Endometrium (tissue), 2 donors: Measurements from ENCODE around the gene ZFPL1.
"Not testable (repeated sequence)": the region's sequence is repeated elsewhere in the genome, so short reads cannot be mapped to it uniquely, and the experiment has no call there.

Experiments
- FAIRE-seq: peaks from 2 replicates; lab custom pipeline; 2012; peaks lifted over from hg19 to GRCh38; lab: Jason Lieb, UNC
- donor health status: control.
- donor health status: control.

ZFPL1 gene

DNA sequence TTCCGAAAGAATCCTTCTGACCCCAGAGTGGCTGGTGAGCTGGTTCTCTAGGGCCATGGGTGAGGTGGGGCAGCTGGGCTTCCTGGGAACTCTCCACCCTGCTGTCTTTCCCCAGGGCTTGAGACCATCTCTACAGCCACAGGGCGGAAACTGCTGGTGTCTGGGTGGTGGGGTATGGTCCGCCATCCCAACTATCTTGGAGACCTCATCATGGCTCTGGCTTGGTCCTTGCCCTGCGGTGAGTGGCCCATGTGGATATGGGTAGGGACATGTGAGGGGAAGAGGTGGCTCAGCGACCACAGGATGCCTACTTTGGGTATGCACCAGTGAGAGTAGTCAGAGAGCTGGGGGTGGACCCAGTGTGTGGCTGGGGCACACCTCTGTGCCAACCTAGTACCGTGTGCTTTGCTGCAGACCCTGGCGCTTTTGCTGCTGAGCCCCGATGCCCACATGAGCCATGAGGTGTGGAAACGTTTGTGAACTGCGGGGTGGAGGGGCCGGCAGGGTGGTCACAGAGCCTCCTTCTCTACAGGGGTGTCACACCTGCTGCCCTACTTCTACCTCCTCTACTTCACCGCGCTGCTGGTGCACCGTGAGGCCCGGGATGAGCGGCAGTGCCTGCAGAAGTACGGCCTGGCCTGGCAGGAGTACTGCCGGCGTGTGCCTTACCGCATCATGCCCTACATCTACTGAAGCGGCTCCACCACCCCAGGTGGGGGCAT, 31.5 kb downstream of the ZFPL1 start:
- FAIRE-seq = no peak

- FAIRE-seq = no peak
Measured at GRCh38 chr11:65116370-65117205, 32.6 kb downstream of the ZFPL1 start.

GRCh38 chr11:65117206-65118096, 33.4 kb downstream of the ZFPL1 start, which contains the start of gene ZNHIT2:
ZNHIT2 (minus strand) TSS chr11:65117701; CDS start chr11:65117653, 48 bp downstream.
- FAIRE-seq = peak; percentile 97

- no peak for FAIRE-seq
Measured at GRCh38 chr11:65118097-65118837, 34.2 kb downstream of the ZFPL1 start.

- not testable (repeated sequence) for FAIRE-seq
Measured at GRCh38 chr11:65118891-65119669, 35.1 kb downstream of the ZFPL1 start.

- FAIRE-seq = no peak
Measured at GRCh38 chr11:65119670-65119995, 35.6 kb downstream of the ZFPL1 start.

GRCh38 chr11:65120831-65121230, 36.8 kb downstream of the ZFPL1 start:
- no peak for FAIRE-seq

- FAIRE-seq = no peak
Measured at GRCh38 chr11:65121447-65121864, 37.4 kb downstream of the ZFPL1 start.

- FAIRE-seq = peak; percentile 80
Measured at GRCh38 chr11:65121865-65122696, 38.1 kb downstream of the ZFPL1 start, which contains the start of the genes FAU and MRPL49. FAU (minus strand) TSS chr11:65122134; CDS start chr11:65121813, 321 bp downstream. MRPL49 (plus strand) TSS chr11:65122321; CDS start chr11:65122347, 26 bp downstream.

GRCh38 chr11:65124480-65125196, 40.6 kb downstream of the ZFPL1 start:
- FAIRE-seq = no peak

- FAIRE-seq = no peak
Measured at GRCh38 chr11:65125197-65126056, 41.4 kb downstream of the ZFPL1 start.

DNA sequence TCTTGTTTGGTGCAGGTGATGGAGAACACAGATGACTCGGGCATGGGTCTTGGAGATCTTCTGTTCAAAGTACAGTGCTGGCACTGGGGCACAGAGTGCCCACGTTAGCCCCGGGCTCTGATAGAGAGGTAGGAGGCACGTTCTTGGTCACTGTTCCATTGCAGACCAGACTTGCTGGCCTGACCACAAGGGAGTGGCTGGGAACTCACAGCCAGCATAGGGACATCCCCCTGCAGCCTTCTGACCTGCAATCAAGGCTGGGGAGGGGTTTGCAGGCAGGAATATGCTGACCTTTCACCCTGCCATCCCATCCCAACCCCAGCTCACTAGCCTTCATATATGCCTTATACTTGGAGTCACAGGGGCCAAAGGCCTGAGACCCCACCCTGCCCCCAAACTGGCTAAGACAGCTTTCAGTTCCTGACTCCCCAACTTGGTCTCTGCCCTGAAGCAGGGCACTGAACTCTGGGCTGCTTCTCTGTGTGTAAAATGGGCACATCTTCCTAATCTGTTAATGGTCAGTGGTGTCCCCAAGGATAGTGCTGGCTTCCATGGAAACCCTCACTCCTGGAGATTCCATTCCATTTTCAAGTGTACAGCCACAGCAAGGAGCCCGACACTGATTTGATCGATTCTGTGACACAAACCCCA, 42.7 kb downstream of the ZFPL1 start:
- FAIRE-seq = no peak

DNA sequence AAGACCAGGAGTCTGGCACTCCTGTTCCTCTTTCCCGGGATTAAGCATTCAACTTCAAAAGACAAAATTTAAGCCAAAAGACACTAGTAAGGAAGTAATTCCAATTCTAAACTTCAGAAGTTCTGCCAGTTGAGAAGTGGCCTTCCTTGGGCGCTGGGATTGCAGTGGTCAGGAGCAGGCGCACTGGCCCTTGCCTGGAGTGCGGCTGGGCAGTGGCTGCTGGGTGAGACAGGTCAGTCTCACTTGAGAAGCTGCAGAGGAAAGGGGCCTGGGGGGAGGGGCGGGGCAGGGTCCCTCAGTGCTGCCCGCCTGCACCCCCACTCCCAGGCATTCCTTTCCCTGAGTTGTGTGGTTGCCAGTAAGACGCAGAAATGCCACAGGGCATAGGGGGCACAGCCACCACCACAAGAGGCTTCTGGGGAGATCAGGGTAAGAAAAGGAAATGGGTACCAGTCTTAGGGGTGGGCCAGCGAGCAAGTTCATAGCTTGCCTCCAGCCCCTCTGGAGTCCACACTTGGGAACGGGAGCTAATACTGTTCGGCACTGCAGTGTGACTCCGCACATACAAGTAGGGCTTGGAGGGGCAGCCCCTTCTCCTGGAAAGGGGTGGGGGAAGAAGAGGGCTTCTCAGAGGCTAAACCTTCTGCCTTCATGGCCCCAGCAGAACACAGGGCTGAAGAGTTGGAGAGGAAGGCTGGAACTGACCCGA, 43.6 kb downstream of the ZFPL1 start:
- no peak for FAIRE-seq

GRCh38 chr11:65128182-65129145, 44.4 kb downstream of the ZFPL1 start:
- no peak for FAIRE-seq

DNA sequence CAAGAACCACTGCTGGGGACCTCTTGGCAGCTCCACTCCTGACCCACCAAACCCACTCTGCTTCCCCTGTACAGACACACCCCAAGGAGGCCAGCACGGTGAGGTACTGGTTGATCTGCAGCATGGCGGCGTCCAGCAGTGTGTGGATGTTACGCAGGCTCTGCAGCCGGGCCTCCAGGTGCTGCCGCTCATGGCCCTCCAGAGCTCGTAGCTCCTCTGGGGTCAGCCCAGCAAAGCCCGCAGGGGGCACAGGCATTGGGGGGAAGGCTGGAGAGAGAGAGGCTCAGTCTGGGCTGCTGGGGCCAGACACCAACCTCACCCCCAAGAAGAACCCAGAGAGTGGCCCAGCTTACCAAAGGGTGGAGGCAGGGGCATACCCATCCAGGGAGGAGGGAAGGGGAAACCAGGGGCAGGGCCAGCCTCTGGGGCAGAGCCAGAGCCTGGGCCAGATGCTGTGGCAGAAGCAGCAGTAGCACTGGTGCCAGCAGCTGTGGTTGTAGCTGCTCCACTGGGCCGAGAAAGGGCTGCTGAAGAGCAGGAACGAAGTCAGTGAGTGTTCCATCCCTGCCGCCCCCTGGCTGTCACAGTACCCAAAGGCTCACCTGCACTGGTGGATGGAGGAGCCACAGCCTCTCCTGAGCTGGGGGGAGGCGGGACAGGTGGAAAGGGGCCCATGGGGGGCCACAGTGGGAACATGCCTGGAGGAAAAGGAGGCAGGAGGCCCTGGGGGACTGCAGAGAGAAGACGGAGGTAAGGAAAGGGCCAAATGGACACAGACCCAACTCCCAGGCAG, 45.8 kb downstream of the ZFPL1 start:
- FAIRE-seq = no peak
